HFFc6 (cell line): Measurements from ENCODE around the gene UNC119. TPM values are rescaled to one million over a fixed set of nuclear protein-coding genes. Genes with fewer than 3 reads are reported as not detected.

Source experiments
- DNase-seq: peaks from one replicate; pipeline ENCODE4 v3.0.0-alpha.2; 2018
- H3K27ac Mint-ChIP-seq: 2 replicates; pipeline ENCODE4 v1.8.0; 2020; ENCODE audit warnings: mild to moderate bottlenecking, mixed read lengths
- H3K27me3 Mint-ChIP-seq: 2 replicates; pipeline ENCODE4 v1.8.0; 2021; ENCODE audit warnings: mild to moderate bottlenecking, moderate library complexity, mixed read lengths; ENCODE audit not compliant: insufficient read depth
- H3K36me3 Mint-ChIP-seq: 2 replicates; pipeline ENCODE4 v1.8.0; 2021; ENCODE audit warnings: low read depth, mixed read lengths
- H3K4me1 Mint-ChIP-seq: 2 replicates; pipeline ENCODE4 v1.8.0; 2020; ENCODE audit warnings: low read depth, mixed read lengths
- H3K4me3 Mint-ChIP-seq: 2 replicates; pipeline ENCODE4 v1.8.0; 2020; ENCODE audit warnings: mild to moderate bottlenecking, moderate library complexity, mixed read lengths
- H3K9me3 Mint-ChIP-seq: 2 replicates; pipeline ENCODE4 v1.8.0; 2020; ENCODE audit warnings: mild to moderate bottlenecking, mixed read lengths
- total RNA-seq, 6 experiments: library from RNA; stranded (reverse); fragmentation: NEBNext Ultra II Directional; extraction: Animal tissue kit (Norgen Biotek cat#: 25700); gene quantifications; 2 replicates in 1 of 6; 3 replicates in 5 of 6; pipeline ENCODE4 v1.2.3, GENCODE V29; 2021
- TF ChIP-seq, protein P1 (sequence below): fragments of 200-600 bp; sonication (generic); IDR thresholded peaks from 2 replicates; pipeline ENCODE4 v1.5.0; 2021; ENCODE audit warnings: antibody characterized with exemption, mild to moderate bottlenecking

The UNC119 gene
- total RNA-seq, 6 experiments from 2014 or later: 28.3 to 36.9 (median 30.1) TPM

GRCh38 chr17:28575126-28575795 lies 22.8 kb upstream of the UNC119 start:
- no peak overlapping the region for H3K27ac Mint-ChIP-seq
- no peak for DNase-seq
- peaks cover 33% of the 10 kb centered on the region for H3K4me1 Mint-ChIP-seq
- TF ChIP-seq, protein P1, sequence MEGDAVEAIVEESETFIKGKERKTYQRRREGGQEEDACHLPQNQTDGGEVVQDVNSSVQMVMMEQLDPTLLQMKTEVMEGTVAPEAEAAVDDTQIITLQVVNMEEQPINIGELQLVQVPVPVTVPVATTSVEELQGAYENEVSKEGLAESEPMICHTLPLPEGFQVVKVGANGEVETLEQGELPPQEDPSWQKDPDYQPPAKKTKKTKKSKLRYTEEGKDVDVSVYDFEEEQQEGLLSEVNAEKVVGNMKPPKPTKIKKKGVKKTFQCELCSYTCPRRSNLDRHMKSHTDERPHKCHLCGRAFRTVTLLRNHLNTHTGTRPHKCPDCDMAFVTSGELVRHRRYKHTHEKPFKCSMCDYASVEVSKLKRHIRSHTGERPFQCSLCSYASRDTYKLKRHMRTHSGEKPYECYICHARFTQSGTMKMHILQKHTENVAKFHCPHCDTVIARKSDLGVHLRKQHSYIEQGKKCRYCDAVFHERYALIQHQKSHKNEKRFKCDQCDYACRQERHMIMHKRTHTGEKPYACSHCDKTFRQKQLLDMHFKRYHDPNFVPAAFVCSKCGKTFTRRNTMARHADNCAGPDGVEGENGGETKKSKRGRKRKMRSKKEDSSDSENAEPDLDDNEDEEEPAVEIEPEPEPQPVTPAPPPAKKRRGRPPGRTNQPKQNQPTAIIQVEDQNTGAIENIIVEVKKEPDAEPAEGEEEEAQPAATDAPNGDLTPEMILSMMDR: peak; percentile 24; the same call in 1 of the 2 replicates
- peaks cover 4% of the 10 kb centered on the region; the same call in 1 of the 2 replicates for H3K36me3 Mint-ChIP-seq
- H3K4me3 Mint-ChIP-seq: no peak overlapping the region
- no peaks in the 10 kb centered on the region for H3K9me3 Mint-ChIP-seq
- H3K27me3 Mint-ChIP-seq: peaks cover 3% of the 10 kb centered on the region

GRCh38 chr17:28574526-28574925 lies 22.1 kb upstream of the UNC119 start:
- Mint-ChIP-seq H3K4me1 (peaks cover 40% of the 10 kb centered on the region), H3K4me3 (no peak overlapping the region), H3K36me3 (peaks cover 4% of the 10 kb centered on the region; the same call in 1 of the 2 replicates), H3K27ac (no peak overlapping the region), H3K27me3 (peaks cover 3% of the 10 kb centered on the region), H3K9me3 (no peaks in the 10 kb centered on the region)
- no peak for DNase-seq
- TF ChIP-seq, protein P1: peak; percentile 57

- H3K27me3 Mint-ChIP-seq: peaks cover 3% of the 10 kb centered on the region
- TF ChIP-seq, protein P1: no peak
These were observed 21.6 kb upstream of the UNC119 start for GRCh38 chr17:28573966-28574480.

DNA sequence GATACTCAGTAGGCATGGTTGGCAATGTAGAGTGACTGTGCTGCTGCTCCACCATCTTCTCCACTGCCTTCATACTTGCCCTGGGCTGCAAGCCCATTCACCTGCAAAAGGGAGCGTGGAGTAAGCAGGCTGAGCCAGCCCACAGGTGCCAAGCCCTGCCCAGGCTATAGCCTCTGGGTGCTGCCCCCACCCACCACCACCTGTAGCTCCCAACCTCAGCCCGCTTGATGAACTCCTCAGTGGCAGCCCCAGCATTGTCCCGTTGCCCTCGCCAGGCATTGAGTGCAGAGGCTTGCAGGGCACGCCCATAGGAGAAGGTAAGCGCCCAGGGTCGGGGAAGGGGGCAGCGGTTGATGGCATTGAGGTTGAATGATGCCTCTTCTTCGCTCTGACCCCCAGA lies 21.1 kb upstream of the UNC119 start:
- H3K9me3 Mint-ChIP-seq: no peaks in the 10 kb centered on the region
- H3K4me1 Mint-ChIP-seq: peaks cover 44% of the 10 kb centered on the region
- H3K27ac Mint-ChIP-seq: no peak overlapping the region
- TF ChIP-seq, protein P1: no peak
- DNase-seq: no peak
- no peaks in the 10 kb centered on the region; the same call in 1 of the 2 replicates for H3K36me3 Mint-ChIP-seq
- H3K4me3 Mint-ChIP-seq: no peak overlapping the region
- H3K27me3 Mint-ChIP-seq: peaks cover 3% of the 10 kb centered on the region

More at GRCh38 chr17:28573966-28574480, 21.6 kb upstream of the UNC119 start:
- Mint-ChIP-seq H3K9me3 (no peaks in the 10 kb centered on the region), H3K36me3 (peaks cover under 1% of the 10 kb centered on the region; the same call in 1 of the 2 replicates), H3K4me1 (peaks cover 44% of the 10 kb centered on the region), H3K27ac (no peak overlapping the region), H3K4me3 (no peak overlapping the region)
- no peak for DNase-seq

DNA sequence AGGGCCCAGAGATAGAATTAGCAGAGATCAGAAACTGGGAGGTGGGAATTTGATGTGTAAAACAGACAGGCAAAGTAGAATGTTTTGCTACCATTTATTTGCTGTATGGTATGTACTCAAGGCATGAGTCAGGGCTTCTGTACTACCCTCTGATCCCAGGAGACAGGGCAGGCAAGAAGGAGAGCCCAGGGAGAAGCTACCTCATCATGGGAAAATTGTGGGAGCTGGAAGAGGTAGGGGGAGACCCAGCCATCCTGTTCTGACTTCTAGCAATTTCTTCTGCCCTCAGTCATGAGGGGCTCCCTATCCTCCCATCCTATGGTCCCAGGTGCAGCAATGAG lies 20.6 kb upstream of the UNC119 start:
- H3K4me3 Mint-ChIP-seq: no peak overlapping the region
- TF ChIP-seq, protein P1: no peak
- H3K36me3 Mint-ChIP-seq: no peaks in the 10 kb centered on the region; the same call in none of the 2 replicates
- no peak overlapping the region for H3K27ac Mint-ChIP-seq
- peaks cover 44% of the 10 kb centered on the region for H3K4me1 Mint-ChIP-seq
- peaks cover 3% of the 10 kb centered on the region; the same call in 1 of the 2 replicates for H3K27me3 Mint-ChIP-seq
- no peak for DNase-seq
- no peaks in the 10 kb centered on the region for H3K9me3 Mint-ChIP-seq
